Stimulated activated naive CD8-positive, alpha-beta T cell treated with anti-CD3 and anti-CD28 coated beads, Interleukin-15, Interleukin-2, amounts not matched to agents 100 ng/mL and 50 ng/mL, for 24 hours (primary cell): ENCODE results near the gene GCHFR.
A peak's percentile ranks its signal among the peaks of the same experiment; 100 is the strongest.

Source experiments
- H3K27ac Mint-ChIP-seq: one replicate; pipeline ENCODE4 v1.8.0; 2021; ENCODE audit warnings: mild to moderate bottlenecking, mixed read lengths
- H3K27me3 Mint-ChIP-seq: one replicate; pipeline ENCODE4 v1.8.0; 2021; ENCODE audit warnings: mixed read lengths
- H3K36me3 Mint-ChIP-seq: one replicate; pipeline ENCODE4 v1.8.0; 2021; ENCODE audit warnings: low read depth, mixed read lengths
- H3K4me1 Mint-ChIP-seq: one replicate; pipeline ENCODE4 v1.8.0; 2021; ENCODE audit warnings: low read depth, mixed read lengths
- H3K4me3 Mint-ChIP-seq: one replicate; pipeline ENCODE4 v1.8.0; 2021; ENCODE audit warnings: mild to moderate bottlenecking, mixed read lengths
- H3K9me3 Mint-ChIP-seq: one replicate; pipeline ENCODE4 v1.8.0; 2021; ENCODE audit warnings: mixed read lengths

The GCHFR gene

DNA sequence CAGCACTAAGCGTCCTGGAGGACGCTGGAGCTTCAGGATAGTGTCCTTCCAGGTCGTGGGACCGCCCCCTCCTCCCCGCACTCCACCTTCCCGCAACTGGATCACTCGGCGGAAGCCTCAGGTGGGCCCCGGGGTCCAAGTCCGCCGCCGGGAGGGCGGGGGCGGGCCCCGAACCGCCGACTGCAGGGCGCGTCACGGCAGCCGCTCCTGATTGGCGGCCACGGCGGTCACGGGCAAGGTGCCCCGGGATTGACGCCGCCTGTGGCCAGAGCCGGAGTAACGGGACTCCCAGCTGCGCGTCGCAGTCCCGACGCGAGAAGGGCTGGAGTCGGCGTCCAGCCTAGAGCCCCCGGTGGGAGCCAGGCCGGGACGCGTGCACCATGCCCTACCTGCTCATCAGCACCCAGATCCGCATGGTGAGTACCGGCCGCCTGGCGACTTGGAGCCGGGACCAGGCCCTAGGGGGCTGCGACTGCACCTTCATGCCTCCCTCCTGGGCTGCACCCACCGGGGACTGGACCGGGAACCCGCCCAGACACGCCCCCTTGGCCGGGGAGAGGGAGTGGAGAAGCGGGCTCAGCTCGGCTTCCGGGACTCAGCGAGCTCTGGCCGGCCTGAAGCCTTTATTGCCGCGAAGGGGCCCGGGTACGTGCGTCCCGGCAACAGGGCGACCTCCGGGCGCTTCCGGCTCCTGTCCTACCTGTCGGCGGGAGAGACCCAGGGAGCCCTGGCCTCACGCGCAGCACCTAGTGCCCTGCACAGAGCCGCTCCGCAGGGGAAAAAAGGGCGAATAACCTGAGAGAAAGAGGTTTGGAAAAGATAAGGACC lies at the start of gene GCHFR:
GCHFR (plus strand) TSS at position 268 of the 828 bp plus-strand sequence; CDS start at position 381, 113 bp downstream.
- H3K27ac Mint-ChIP-seq, result peak within 1 kb of the TSS; percentile 90
- H3K4me1 Mint-ChIP-seq, result peaks cover 41% of the 10 kb centered on the region
- H3K4me3 Mint-ChIP-seq, result peak within 1 kb of the TSS; percentile 81
- no peaks in the 10 kb centered on the region for H3K9me3 Mint-ChIP-seq
- peaks cover 6% of the 10 kb centered on the region for H3K36me3 Mint-ChIP-seq
- no peaks in the 10 kb centered on the region for H3K27me3 Mint-ChIP-seq

DNA sequence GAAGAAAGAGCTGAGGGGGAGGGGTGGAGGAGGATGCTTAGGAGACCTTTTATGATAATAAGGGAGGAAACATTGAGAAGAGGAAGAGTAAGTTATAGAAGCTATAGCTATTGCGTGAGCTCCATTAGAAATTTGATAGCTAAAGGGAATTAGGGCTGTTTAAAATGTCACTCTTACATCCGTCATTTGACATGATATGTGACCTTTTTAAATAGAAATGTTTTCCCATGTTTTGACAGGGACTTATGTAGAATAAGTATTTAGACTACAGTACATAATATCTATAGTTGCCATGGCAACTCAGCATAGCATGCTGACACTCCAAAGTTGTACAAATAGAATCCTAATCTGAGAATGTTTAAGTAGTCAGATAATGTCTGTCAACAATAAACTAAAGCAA lies 49.7 kb upstream of the GCHFR start:
- Mint-ChIP-seq H3K36me3 (peaks cover 55% of the 10 kb centered on the region), H3K4me3 (no peak overlapping the region), H3K27ac (no peak overlapping the region), H3K27me3 (no peaks in the 10 kb centered on the region), H3K4me1 (no peaks in the 10 kb centered on the region), H3K9me3 (no peaks in the 10 kb centered on the region)

DNA sequence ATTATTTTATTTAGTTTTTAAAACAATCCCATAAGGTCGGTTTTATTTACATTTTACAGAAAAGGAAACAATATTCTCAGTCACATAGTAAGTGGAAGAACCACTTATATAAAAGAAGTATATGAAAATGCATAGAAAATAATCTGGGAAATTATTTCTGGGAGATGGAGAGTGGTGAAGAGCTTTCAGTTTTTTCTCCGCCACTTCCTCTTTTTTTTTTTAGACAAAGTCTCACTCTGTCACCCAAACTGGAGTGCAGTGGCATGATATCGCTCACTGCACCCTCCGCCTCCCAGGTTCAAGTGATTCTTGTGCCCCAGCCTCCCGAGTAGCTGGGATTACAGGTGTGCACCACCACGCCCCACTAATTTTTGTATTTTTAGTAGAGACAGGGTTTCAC lies 47.7 kb upstream of the GCHFR start:
- no peak overlapping the region for H3K4me3 Mint-ChIP-seq
- peaks cover 58% of the 10 kb centered on the region for H3K36me3 Mint-ChIP-seq

DNA sequence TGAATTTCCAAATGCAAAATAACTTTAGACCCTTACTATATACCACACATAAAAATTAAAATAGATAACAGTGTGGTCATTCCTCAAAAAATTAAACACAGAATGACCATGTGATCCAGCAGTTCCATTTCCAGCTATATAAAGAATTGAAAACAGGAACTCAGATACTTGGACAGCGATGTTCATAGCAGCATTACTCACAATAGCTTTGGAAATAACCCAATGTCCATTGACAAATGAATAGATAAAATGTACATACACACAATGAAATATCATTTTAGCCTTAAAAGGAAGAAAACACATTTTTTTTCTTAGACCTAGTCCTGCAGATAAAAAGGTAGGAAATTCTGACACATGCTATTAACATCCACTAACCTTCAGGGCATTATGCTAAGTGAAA lies 42.2 kb upstream of the GCHFR start:
- no peak overlapping the region for H3K4me3 Mint-ChIP-seq
- no peaks in the 10 kb centered on the region for H3K9me3 Mint-ChIP-seq
- H3K27me3 Mint-ChIP-seq, result no peaks in the 10 kb centered on the region
- no peak overlapping the region for H3K27ac Mint-ChIP-seq
- H3K4me1 Mint-ChIP-seq, result peaks cover 19% of the 10 kb centered on the region
- H3K36me3 Mint-ChIP-seq, result peaks cover 54% of the 10 kb centered on the region

More for the DNA sequence above, 47.7 kb upstream of the GCHFR start:
- Mint-ChIP-seq H3K4me1 (no peaks in the 10 kb centered on the region), H3K27me3 (no peaks in the 10 kb centered on the region), H3K9me3 (no peaks in the 10 kb centered on the region), H3K27ac (no peak overlapping the region)

DNA sequence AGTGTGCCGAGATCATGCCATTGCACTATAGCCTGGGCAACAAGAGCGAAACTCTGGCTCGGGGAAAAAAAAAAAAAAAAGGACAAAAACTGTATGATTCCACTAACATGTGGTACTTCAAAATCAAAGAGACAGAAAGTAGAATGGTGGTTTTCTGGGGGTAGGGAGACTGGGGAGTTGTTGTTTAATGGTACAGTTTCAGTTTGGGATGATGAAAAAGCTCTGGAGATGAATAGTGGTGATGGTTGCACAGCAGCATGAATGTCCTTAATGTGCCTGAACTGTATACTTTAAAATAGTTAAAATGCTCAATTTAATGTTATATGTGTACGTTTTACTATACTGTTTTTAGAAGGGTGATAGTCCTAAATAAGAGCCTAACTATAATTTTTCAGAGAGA lies 41.5 kb upstream of the GCHFR start:
- H3K9me3 Mint-ChIP-seq, result no peaks in the 10 kb centered on the region
- no peaks in the 10 kb centered on the region for H3K27me3 Mint-ChIP-seq
- H3K4me1 Mint-ChIP-seq, result peaks cover 19% of the 10 kb centered on the region
- peaks cover 54% of the 10 kb centered on the region for H3K36me3 Mint-ChIP-seq
- no peak overlapping the region for H3K4me3 Mint-ChIP-seq
- no peak overlapping the region for H3K27ac Mint-ChIP-seq

DNA sequence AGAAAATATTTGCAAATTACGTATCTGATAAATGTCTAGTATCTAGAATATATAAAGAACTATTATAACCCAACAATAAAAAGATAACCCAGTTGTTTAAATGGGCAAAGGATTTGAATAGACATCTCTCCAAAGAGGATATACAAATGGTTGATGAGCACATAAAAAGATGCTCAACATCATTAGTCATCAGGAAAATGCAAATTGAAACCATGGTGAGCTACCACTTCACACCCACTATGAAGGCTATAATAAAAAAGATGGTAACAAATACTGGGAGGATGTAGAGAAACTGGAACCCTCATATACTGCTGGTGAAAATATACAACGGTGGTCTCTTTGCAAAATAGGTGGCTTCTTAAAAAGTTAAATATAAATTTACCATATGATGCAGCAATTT lies 40.9 kb upstream of the GCHFR start:
- Mint-ChIP-seq H3K9me3 (no peaks in the 10 kb centered on the region), H3K27ac (no peak overlapping the region), H3K27me3 (no peaks in the 10 kb centered on the region), H3K4me3 (no peak overlapping the region), H3K36me3 (peaks cover 52% of the 10 kb centered on the region), H3K4me1 (peaks cover 19% of the 10 kb centered on the region)

DNA sequence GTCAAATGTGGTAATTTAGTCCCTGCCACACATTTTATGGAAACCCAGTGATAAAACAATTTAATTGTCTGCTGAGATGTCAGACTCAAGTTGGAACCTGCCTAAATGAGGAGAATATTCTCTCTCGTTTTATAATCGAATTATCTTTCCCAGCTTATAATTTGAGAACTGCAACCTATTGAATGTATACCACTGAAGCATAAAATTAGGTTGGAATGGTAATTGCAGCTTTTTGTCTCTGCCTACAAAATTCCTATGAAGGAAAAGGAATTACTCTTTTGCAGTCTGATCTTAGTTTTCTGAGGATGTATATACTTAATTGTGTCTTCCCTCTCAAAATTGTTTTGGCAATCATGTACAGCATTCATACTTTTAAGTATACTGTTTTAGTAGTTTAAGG lies 39.9 kb upstream of the GCHFR start:
- Mint-ChIP-seq H3K4me3 (no peak overlapping the region), H3K36me3 (peaks cover 54% of the 10 kb centered on the region), H3K27me3 (no peaks in the 10 kb centered on the region), H3K27ac (no peak overlapping the region), H3K4me1 (peaks cover 19% of the 10 kb centered on the region), H3K9me3 (no peaks in the 10 kb centered on the region)

DNA sequence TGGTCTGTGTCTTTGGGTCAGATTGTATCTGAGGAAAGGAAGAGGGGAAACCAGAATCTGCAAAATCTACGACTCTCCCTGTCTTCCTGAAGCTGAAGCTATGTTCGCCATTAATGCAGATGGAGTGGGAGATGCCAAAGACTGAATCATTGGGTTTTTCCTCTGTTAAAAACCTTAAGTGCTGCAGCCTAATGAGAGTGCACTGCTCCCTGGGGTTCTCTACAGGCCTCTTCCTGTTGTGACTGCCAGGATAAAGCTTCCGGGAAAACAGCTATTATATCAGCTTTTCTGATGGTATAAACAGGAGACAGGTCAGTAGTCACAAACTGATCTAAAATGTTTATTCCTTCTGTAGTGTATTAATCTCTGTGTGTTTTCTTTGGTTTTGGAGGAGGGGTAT lies 32.8 kb upstream of the GCHFR start:
- Mint-ChIP-seq H3K36me3 (peaks cover 61% of the 10 kb centered on the region), H3K4me3 (no peak overlapping the region), H3K27ac (no peak overlapping the region), H3K4me1 (no peaks in the 10 kb centered on the region), H3K27me3 (no peaks in the 10 kb centered on the region), H3K9me3 (no peaks in the 10 kb centered on the region)

DNA sequence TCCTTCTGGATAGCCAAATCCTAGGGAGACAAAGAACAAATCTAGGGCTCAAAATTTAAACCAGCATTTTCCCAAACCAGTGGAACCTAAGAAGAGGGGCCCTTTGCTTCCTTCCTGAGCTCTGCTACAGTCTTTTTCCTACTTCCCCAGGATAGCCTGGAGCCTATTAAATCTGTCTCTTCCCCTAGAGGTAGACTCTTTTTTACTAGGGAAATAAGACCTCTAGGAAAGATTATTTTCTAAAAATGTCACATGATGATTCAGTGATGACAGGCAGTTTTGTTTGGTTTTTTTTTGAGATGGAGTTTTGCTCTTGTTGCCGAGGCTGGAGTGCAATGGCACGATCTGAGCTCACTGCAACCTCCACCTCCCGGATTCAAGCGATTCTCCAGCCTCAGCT lies 27.3 kb upstream of the GCHFR start:
- H3K36me3 Mint-ChIP-seq, result peaks cover 71% of the 10 kb centered on the region
- H3K27me3 Mint-ChIP-seq, result no peaks in the 10 kb centered on the region
- H3K4me1 Mint-ChIP-seq, result no peaks in the 10 kb centered on the region
- H3K9me3 Mint-ChIP-seq, result no peaks in the 10 kb centered on the region
- H3K27ac Mint-ChIP-seq, result no peak overlapping the region
- no peak overlapping the region for H3K4me3 Mint-ChIP-seq

DNA sequence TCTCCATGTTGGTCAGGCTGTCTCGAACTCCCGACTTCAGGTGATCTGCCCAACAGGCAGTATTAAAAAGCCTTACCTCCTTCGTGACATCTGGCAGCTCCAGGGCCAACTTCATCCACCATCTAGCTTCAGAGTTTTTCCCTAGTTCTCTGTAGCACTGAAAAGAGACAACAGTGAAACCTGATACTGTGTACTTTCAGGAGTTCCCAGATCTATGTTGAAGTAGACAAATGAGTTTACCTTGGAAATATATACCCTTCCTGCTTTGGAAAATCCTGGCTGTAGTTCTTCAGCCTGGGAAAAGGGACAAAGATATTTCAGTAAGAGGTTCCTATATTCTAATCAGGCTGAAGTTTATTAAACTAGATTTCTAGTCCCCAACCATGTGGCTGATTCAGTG lies 26.8 kb upstream of the GCHFR start:
- peaks cover 70% of the 10 kb centered on the region for H3K36me3 Mint-ChIP-seq
- no peaks in the 10 kb centered on the region for H3K9me3 Mint-ChIP-seq
- H3K4me1 Mint-ChIP-seq, result no peaks in the 10 kb centered on the region
- no peaks in the 10 kb centered on the region for H3K27me3 Mint-ChIP-seq
- no peak overlapping the region for H3K27ac Mint-ChIP-seq
- no peak overlapping the region for H3K4me3 Mint-ChIP-seq

DNA sequence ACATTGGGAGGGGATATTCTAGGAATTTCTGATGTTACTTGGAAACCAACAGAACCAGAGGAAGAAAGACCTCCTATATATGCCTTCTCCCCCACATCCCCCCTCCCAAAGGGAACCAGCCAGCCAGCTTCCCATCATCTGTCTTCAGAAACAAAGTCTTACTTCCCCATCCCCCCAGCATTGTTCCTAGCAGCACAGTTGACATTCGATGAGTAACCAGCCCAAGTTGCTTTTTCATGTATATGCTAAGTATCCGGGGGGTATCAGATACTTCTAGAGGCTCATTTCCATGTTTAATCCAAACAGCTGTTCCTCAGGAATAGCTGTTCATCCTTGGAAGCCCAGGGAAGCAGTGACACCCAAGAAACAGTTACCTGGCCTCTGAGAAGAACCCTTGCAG lies 24.8 kb upstream of the GCHFR start:
- peaks cover 18% of the 10 kb centered on the region for H3K4me1 Mint-ChIP-seq
- H3K9me3 Mint-ChIP-seq, result no peaks in the 10 kb centered on the region
- H3K27me3 Mint-ChIP-seq, result no peaks in the 10 kb centered on the region
- no peak overlapping the region for H3K4me3 Mint-ChIP-seq
- H3K36me3 Mint-ChIP-seq, result peaks cover 77% of the 10 kb centered on the region
- no peak overlapping the region for H3K27ac Mint-ChIP-seq

DNA sequence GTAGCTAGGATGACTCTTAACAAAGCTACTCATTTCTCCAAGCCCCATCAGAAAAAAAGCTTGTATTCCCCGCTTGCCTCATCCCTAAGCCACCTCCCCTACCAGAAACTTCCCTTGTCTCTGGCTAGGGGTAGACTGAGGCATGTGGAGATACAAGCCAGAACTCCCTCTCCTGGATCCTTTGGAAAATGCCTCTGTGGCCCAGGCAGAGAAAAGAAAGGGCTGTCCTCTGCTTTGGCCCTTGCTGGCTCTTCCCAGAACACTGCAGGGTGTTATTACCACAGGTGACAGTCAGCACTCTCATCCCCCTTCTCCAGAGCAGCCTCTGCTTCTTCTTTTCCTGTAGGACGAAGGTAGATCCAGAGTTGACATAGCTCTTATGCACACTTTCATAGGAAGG lies 24.0 kb upstream of the GCHFR start:
- Mint-ChIP-seq H3K27me3 (no peaks in the 10 kb centered on the region), H3K9me3 (no peaks in the 10 kb centered on the region), H3K36me3 (peaks cover 72% of the 10 kb centered on the region), H3K4me1 (peaks cover 25% of the 10 kb centered on the region), H3K4me3 (no peak overlapping the region), H3K27ac (no peak overlapping the region)

DNA sequence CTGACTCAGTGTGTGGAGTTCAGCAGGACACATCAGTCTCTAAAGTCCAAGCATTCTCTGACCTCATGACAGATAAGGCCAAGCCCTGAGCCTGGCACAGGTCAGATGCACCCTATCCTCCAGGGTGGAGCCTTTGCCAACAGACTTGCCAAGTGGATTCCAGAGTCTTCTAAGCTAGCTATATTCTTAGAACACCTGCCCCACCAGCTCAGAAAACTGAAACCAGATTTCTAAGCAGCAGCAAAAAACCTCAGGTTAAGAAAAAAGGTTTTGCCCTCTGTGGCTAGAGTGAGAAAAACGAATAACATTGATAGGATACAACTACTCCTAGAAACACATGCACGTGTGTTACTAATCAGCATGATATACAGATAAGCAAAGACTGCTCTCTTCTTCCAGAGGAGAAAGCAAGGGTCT lies 20.4 kb upstream of the GCHFR start:
- peaks cover 58% of the 10 kb centered on the region for H3K36me3 Mint-ChIP-seq
- H3K4me1 Mint-ChIP-seq, result peaks cover 43% of the 10 kb centered on the region
- no peak overlapping the region for H3K4me3 Mint-ChIP-seq
- H3K27ac Mint-ChIP-seq, result peak overlapping the region; percentile 92
- no peaks in the 10 kb centered on the region for H3K27me3 Mint-ChIP-seq
- H3K9me3 Mint-ChIP-seq, result no peaks in the 10 kb centered on the region

DNA sequence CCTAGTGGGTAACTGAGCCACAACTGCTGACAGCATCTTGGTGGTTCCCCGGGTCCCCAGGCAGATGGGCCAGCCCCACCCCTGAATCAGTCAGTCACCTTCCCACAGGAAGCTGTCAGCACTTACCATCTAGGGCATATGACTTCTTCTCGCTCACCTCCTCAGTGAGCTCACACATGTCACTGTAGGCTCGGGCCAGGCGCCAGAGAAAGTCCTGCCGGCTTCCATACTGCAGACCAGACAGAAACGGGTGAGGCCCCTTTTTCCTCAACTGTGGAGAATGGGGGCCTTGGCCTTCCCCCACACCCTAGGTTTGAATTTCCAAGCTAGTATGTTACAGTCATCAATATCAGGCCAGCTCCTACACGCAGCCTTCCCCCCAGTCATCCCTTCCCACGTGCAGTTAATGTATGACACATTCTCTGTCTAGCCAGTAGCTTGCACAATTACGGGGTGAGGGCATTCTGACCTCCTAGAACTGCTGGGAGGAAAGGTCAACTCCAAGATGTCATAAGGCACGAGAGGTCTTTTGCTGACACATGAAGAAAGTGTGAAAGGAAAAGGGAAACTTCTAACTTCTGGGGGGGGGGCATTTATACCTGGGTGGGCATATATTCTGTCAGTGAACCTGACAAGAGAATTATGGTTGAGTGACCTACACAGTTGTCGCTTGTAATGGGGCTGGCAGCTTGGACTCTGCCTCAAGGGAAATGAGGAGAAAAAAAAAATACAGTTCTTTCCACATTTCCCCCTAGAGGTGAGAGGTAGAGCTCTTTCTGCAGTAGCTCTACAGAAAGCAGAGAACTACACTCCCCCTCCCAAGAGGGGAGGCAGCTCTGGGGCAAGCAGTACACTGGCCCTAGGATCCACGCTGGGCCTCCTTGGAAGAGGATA lies 19.7 kb upstream of the GCHFR start:
- Mint-ChIP-seq H3K36me3 (peaks cover 53% of the 10 kb centered on the region), H3K4me1 (peaks cover 43% of the 10 kb centered on the region), H3K27me3 (no peaks in the 10 kb centered on the region), H3K4me3 (no peak overlapping the region), H3K9me3 (no peaks in the 10 kb centered on the region), H3K27ac (peak overlapping the region; percentile 92)

DNA sequence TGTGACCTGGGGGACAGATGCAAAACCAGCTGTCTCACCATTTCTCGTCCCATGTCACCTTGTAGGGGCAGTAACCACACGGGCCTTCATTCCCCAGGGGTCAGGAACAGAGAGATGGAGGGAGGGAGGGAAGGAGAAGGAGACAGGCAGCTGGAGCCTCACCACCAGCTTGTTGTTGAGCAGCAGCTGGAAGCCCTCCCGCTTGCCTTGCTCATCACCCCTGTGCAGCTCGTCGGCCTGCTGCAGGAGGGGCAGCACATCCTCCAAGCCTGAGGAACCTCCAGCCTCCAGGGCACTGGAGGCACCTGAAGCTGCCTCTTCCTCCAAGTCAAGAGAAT lies 19.1 kb upstream of the GCHFR start:
- no peaks in the 10 kb centered on the region for H3K27me3 Mint-ChIP-seq
- no peak overlapping the region for H3K4me3 Mint-ChIP-seq
- H3K27ac Mint-ChIP-seq, result peak overlapping the region; percentile 52
- H3K4me1 Mint-ChIP-seq, result peaks cover 43% of the 10 kb centered on the region
- H3K36me3 Mint-ChIP-seq, result peaks cover 54% of the 10 kb centered on the region
- H3K9me3 Mint-ChIP-seq, result no peaks in the 10 kb centered on the region
